Measurements from ENCODE around the gene EHBP1L1. TPM values are rescaled to one million over a fixed set of nuclear protein-coding genes. Genes with fewer than 3 reads are reported as not detected.

The EHBP1L1 gene
- total RNA-seq, 1 donor from 2014 or later: 42.6 TPM

- Mint-ChIP-seq H3K4me1 (ENCODE audit: unreplicated experiment) (no peaks in the 10 kb centered on the region), H3K9me3 (ENCODE audit: unreplicated experiment) (no peaks in the 10 kb centered on the region), H3K4me3 (ENCODE audit: unreplicated experiment) (no peak overlapping the region), H3K36me3 (ENCODE audit: unreplicated experiment) (peaks cover 25% of the 10 kb centered on the region), H3K27ac (ENCODE audit: unreplicated experiment) (no peak overlapping the region), H3K27me3 (ENCODE audit: unreplicated experiment) (no peaks in the 10 kb centered on the region)
- TF ChIP-seq CTCF (IDR thresholded peaks at IDR 0.05): no peak
- DNase-seq (ENCODE audit: extremely low spot score, unreplicated experiment): no peak
Observed at GRCh38 chr11:65630215-65630614, 54.4 kb downstream of the EHBP1L1 start.

- Mint-ChIP-seq H3K4me1 (ENCODE audit: unreplicated experiment) (peaks cover 12% of the 10 kb centered on the region), H3K9me3 (ENCODE audit: unreplicated experiment) (no peaks in the 10 kb centered on the region), H3K4me3 (ENCODE audit: unreplicated experiment) (no peak overlapping the region), H3K36me3 (ENCODE audit: unreplicated experiment) (peaks cover 21% of the 10 kb centered on the region), H3K27ac (ENCODE audit: unreplicated experiment) (no peak overlapping the region), H3K27me3 (ENCODE audit: unreplicated experiment) (no peaks in the 10 kb centered on the region)
- no peak for DNase-seq (ENCODE audit: extremely low spot score, unreplicated experiment)
- no peak for TF ChIP-seq CTCF (IDR thresholded peaks at IDR 0.05)
Observed at GRCh38 chr11:65633390-65634108, 57.7 kb downstream of the EHBP1L1 start.

GRCh38 chr11:65634109-65634436 is 58.2 kb downstream of the EHBP1L1 start:
- no peak for DNase-seq (ENCODE audit: extremely low spot score, unreplicated experiment)
- H3K27ac Mint-ChIP-seq (ENCODE audit: unreplicated experiment): no peak overlapping the region
- H3K27me3 Mint-ChIP-seq (ENCODE audit: unreplicated experiment): no peaks in the 10 kb centered on the region
- no peak overlapping the region for H3K4me3 Mint-ChIP-seq (ENCODE audit: unreplicated experiment)
- peaks cover 20% of the 10 kb centered on the region for H3K36me3 Mint-ChIP-seq (ENCODE audit: unreplicated experiment)
- no peaks in the 10 kb centered on the region for H3K9me3 Mint-ChIP-seq (ENCODE audit: unreplicated experiment)
- no peak for TF ChIP-seq CTCF (IDR thresholded peaks at IDR 0.05)
- H3K4me1 Mint-ChIP-seq (ENCODE audit: unreplicated experiment): peaks cover 17% of the 10 kb centered on the region

- no peaks in the 10 kb centered on the region for H3K9me3 Mint-ChIP-seq (ENCODE audit: unreplicated experiment)
- peaks cover 17% of the 10 kb centered on the region for H3K36me3 Mint-ChIP-seq (ENCODE audit: unreplicated experiment)
- H3K4me3 Mint-ChIP-seq (ENCODE audit: unreplicated experiment): no peak overlapping the region
- no peak for DNase-seq (ENCODE audit: extremely low spot score, unreplicated experiment)
- no peak for TF ChIP-seq CTCF (IDR thresholded peaks at IDR 0.05)
- no peaks in the 10 kb centered on the region for H3K27me3 Mint-ChIP-seq (ENCODE audit: unreplicated experiment)
- no peak overlapping the region for H3K27ac Mint-ChIP-seq (ENCODE audit: unreplicated experiment)
- H3K4me1 Mint-ChIP-seq (ENCODE audit: unreplicated experiment): peaks cover 17% of the 10 kb centered on the region
Observed at GRCh38 chr11:65634440-65634839, 58.6 kb downstream of the EHBP1L1 start.

GRCh38 chr11:65634905-65635731 is 59.3 kb downstream of the EHBP1L1 start:
- Mint-ChIP-seq H3K27ac (ENCODE audit: unreplicated experiment) (no peak overlapping the region), H3K4me3 (ENCODE audit: unreplicated experiment) (no peak overlapping the region), H3K27me3 (ENCODE audit: unreplicated experiment) (no peaks in the 10 kb centered on the region), H3K4me1 (ENCODE audit: unreplicated experiment) (peaks cover 17% of the 10 kb centered on the region), H3K9me3 (ENCODE audit: unreplicated experiment) (no peaks in the 10 kb centered on the region), H3K36me3 (ENCODE audit: unreplicated experiment) (peaks cover 16% of the 10 kb centered on the region)
- no peak for TF ChIP-seq CTCF (IDR thresholded peaks at IDR 0.05)
- DNase-seq (ENCODE audit: extremely low spot score, unreplicated experiment): no peak

Measured in osteocyte (in vitro differentiated cells).